ENCODE data around the gene SAA2. TPM values are rescaled to one million over a fixed set of nuclear protein-coding genes. Genes with fewer than 3 reads are reported as not detected.

The SAA2 gene
- total RNA-seq, 1 donor from 2014 or later, result not detected

- no peak for DNase-seq (ENCODE audit: low spot score)
- no peak overlapping the region for H3K4me3 Mint-ChIP-seq (ENCODE audit: unreplicated experiment)
- H3K36me3 Mint-ChIP-seq (ENCODE audit: low read depth), result no peaks in the 10 kb centered on the region
- H3K9me3 Mint-ChIP-seq (ENCODE audit: low read depth), result no peaks in the 10 kb centered on the region
- H3K27ac Mint-ChIP-seq (ENCODE audit: unreplicated experiment), result no peak overlapping the region
- no peaks in the 10 kb centered on the region for H3K4me1 Mint-ChIP-seq (ENCODE audit: low read depth)
- peaks cover 29% of the 10 kb centered on the region for H3K27me3 Mint-ChIP-seq (ENCODE audit: low read depth)
- TF ChIP-seq CTCF (IDR thresholded peaks at IDR 0.05), result no peak
These were observed 14.6 kb downstream of the SAA2 start for GRCh38 chr11:18233912-18234311.

- Mint-ChIP-seq H3K4me3 (ENCODE audit: unreplicated experiment) (no peak overlapping the region), H3K36me3 (ENCODE audit: low read depth) (no peaks in the 10 kb centered on the region)
These were observed 17.6 kb downstream of the SAA2 start for GRCh38 chr11:18230859-18231258.

GRCh38 chr11:18229501-18229900, 19.0 kb downstream of the SAA2 start:
- no peak overlapping the region for H3K27ac Mint-ChIP-seq (ENCODE audit: unreplicated experiment)
- no peak overlapping the region for H3K4me3 Mint-ChIP-seq (ENCODE audit: unreplicated experiment)
- H3K27me3 Mint-ChIP-seq (ENCODE audit: low read depth), result peaks cover 21% of the 10 kb centered on the region
- H3K36me3 Mint-ChIP-seq (ENCODE audit: low read depth), result no peaks in the 10 kb centered on the region
- no peaks in the 10 kb centered on the region for H3K4me1 Mint-ChIP-seq (ENCODE audit: low read depth)
- peaks cover 6% of the 10 kb centered on the region for H3K9me3 Mint-ChIP-seq (ENCODE audit: low read depth)
- TF ChIP-seq CTCF (IDR thresholded peaks at IDR 0.05), result no peak
- DNase-seq (ENCODE audit: low spot score), result no peak

More at GRCh38 chr11:18230859-18231258, 17.6 kb downstream of the SAA2 start:
- Mint-ChIP-seq H3K4me1 (ENCODE audit: low read depth) (no peaks in the 10 kb centered on the region), H3K9me3 (ENCODE audit: low read depth) (no peaks in the 10 kb centered on the region), H3K27me3 (ENCODE audit: low read depth) (peaks cover 26% of the 10 kb centered on the region), H3K27ac (ENCODE audit: unreplicated experiment) (no peak overlapping the region)
- TF ChIP-seq CTCF (IDR thresholded peaks at IDR 0.05), result no peak
- no peak for DNase-seq (ENCODE audit: low spot score)

- Mint-ChIP-seq H3K27ac (ENCODE audit: unreplicated experiment) (no peak overlapping the region), H3K27me3 (ENCODE audit: low read depth) (peaks cover 13% of the 10 kb centered on the region), H3K36me3 (ENCODE audit: low read depth) (no peaks in the 10 kb centered on the region), H3K9me3 (ENCODE audit: low read depth) (peaks cover 6% of the 10 kb centered on the region), H3K4me1 (ENCODE audit: low read depth) (no peaks in the 10 kb centered on the region), H3K4me3 (ENCODE audit: unreplicated experiment) (no peak overlapping the region)
- no peak for DNase-seq (ENCODE audit: low spot score)
- TF ChIP-seq CTCF (IDR thresholded peaks at IDR 0.05), result no peak
These were observed 22.6 kb downstream of the SAA2 start for GRCh38 chr11:18225913-18226312.

- DNase-seq (ENCODE audit: low spot score), result no peak
- H3K4me1 Mint-ChIP-seq (ENCODE audit: low read depth), result no peaks in the 10 kb centered on the region
- no peak overlapping the region for H3K27ac Mint-ChIP-seq (ENCODE audit: unreplicated experiment)
- no peak for TF ChIP-seq CTCF (IDR thresholded peaks at IDR 0.05)
- no peak overlapping the region for H3K4me3 Mint-ChIP-seq (ENCODE audit: unreplicated experiment)
- H3K9me3 Mint-ChIP-seq (ENCODE audit: low read depth), result peaks cover 6% of the 10 kb centered on the region
- no peaks in the 10 kb centered on the region for H3K36me3 Mint-ChIP-seq (ENCODE audit: low read depth)
- peaks cover 27% of the 10 kb centered on the region for H3K27me3 Mint-ChIP-seq (ENCODE audit: low read depth)
These were observed 24.7 kb downstream of the SAA2 start for GRCh38 chr11:18223591-18224387.
